Sciatic nerve (tissue), 2 donors: ENCODE measurements around the gene NAGPA. TPM values are rescaled to one million over a fixed set of nuclear protein-coding genes. Genes with fewer than 3 reads are reported as not detected.
"Not testable (repeated sequence)": the region's sequence is repeated elsewhere in the genome, so short reads cannot be mapped to it uniquely, and the experiment has no call there.

Experiments used
- ATAC-seq: fragments of 200-7000 bp; cut with Tn5 transposase; one replicate; pipeline ENCODE4 v1.9.1; 2020; ENCODE audit warnings: mild to moderate bottlenecking, moderate library complexity
- DNase-seq: peaks from one replicate; pipeline ENCODE4 v3.0.0-alpha.2; 2020; ENCODE audit warnings: low spot score
- intact Hi-C: fragments of 100-400 bp; cut with DNase I; formaldehyde crosslinking; loops from one replicate; pipeline ENCODE4 v1.14.2; 2022
- total RNA-seq: library from RNA; stranded (reverse); fragmentation: NEBNext Ultra II Directional; extraction: Animal tissue kit (Norgen Biotek cat#: 25700); gene quantifications from one replicate; pipeline ENCODE4 v1.2.1, GENCODE V29; 2021
- donor health status: DM: no; HTN: no; CAD: no.
- donor health status: DM: no; HTN: no; CAD: no.

Gene NAGPA, protein sequence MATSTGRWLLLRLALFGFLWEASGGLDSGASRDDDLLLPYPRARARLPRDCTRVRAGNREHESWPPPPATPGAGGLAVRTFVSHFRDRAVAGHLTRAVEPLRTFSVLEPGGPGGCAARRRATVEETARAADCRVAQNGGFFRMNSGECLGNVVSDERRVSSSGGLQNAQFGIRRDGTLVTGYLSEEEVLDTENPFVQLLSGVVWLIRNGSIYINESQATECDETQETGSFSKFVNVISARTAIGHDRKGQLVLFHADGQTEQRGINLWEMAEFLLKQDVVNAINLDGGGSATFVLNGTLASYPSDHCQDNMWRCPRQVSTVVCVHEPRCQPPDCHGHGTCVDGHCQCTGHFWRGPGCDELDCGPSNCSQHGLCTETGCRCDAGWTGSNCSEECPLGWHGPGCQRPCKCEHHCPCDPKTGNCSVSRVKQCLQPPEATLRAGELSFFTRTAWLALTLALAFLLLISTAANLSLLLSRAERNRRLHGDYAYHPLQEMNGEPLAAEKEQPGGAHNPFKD
- total RNA-seq = 11.5 TPM

DNA sequence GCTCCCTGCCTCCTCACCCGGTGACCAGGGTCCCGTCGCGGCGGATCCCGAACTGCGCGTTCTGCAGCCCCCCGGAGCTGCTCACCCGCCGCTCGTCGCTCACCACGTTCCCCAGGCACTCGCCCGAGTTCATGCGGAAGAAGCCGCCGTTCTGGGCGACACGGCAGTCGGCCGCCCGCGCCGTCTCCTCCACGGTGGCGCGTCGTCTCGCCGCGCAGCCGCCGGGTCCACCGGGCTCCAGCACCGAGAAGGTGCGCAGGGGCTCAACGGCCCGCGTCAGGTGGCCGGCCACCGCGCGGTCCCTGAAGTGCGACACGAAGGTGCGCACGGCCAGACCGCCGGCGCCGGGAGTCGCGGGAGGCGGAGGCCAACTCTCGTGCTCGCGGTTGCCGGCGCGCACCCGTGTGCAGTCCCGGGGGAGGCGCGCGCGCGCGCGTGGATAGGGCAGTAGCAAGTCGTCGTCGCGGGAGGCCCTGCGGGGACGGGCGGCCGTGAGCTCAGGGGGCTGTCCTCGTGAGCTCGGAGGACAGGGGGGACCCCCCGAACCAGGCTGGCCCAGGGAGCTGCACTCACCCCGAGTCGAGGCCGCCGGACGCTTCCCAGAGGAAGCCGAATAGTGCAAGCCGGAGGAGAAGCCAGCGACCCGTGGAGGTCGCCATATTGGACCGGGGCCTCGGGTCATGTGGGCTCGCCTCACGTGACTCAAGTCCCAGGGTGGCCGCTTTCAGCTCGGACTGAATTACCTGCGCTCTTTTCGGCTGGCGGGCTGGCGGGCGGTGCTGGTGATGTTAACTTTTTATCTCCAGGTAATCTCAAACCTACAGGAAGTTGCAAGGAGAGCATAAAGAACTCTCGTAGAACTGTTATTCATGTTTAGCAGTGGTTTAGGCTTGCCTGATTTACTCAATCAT is at the start of gene NAGPA:
Gene NAGPA (minus strand): TSS at position 680 of the 911 bp plus-strand sequence. CDS start 21 bp downstream, at position 659.
- intact Hi-C loops = no loop called here
- peak; percentile 96 for DNase-seq
- ATAC-seq = peak; percentile 98

- ATAC-seq, intact Hi-C loops, DNase-seq: not testable (repeated sequence)
Observed at GRCh38 chr16:5080996-5081395, 47.3 kb upstream of the NAGPA start.

DNA sequence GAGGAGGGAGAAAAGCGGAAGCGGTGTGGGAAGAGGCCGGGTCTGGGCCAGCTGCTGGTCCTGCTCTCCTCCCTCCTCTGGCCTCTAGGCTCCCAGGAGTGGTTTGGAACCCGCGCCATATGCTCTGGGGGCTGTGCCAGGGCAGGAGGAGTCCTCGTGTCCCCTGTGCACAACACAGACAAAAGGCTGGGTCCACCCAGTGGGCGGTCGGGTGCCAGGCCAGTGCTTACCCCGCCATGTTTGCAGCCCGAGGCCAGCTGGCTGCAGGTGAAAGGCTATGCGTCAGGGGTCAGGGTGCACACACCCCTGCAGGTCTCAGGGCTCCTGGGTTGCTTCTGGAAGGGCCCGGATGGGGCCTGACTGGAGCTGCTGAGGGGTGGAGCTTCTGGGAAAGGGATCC is 46.7 kb upstream of the NAGPA start:
- ATAC-seq, DNase-seq, intact Hi-C loops: not testable (repeated sequence)

- no peak for ATAC-seq
- intact Hi-C loops = no loop called here
- DNase-seq = no peak
Observed at GRCh38 chr16:5078626-5079025, 44.9 kb upstream of the NAGPA start.

GRCh38 chr16:5077304-5077703 is 43.6 kb upstream of the NAGPA start:
- DNase-seq = no peak
- intact Hi-C loops = no loop called here
- no peak for ATAC-seq

GRCh38 chr16:5075637-5076036 is 41.9 kb upstream of the NAGPA start:
- DNase-seq (no peak), ATAC-seq (no peak)
- intact Hi-C loops = no loop called here

GRCh38 chr16:5073771-5074170 is 40.0 kb upstream of the NAGPA start:
- ATAC-seq, DNase-seq, intact Hi-C loops: not testable (repeated sequence)

DNA sequence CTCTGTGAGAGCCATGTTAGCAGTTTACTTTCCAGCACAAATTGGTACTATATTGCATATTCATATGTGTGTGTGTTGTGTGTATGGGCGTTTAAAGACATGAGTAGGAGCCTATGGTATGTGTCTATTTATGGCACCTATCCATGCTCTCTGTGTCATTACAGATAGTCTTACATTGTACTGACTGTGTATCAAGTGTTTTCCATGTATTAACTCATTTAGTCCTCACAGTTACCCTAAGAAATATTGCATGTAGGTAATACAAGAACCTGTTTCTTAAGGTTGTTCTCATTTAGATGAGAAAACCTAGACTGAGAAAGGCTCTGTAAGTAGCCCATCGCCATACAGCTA is 39.5 kb upstream of the NAGPA start:
- intact Hi-C loops = no loop called here
- ATAC-seq = no peak
- no peak for DNase-seq

DNA sequence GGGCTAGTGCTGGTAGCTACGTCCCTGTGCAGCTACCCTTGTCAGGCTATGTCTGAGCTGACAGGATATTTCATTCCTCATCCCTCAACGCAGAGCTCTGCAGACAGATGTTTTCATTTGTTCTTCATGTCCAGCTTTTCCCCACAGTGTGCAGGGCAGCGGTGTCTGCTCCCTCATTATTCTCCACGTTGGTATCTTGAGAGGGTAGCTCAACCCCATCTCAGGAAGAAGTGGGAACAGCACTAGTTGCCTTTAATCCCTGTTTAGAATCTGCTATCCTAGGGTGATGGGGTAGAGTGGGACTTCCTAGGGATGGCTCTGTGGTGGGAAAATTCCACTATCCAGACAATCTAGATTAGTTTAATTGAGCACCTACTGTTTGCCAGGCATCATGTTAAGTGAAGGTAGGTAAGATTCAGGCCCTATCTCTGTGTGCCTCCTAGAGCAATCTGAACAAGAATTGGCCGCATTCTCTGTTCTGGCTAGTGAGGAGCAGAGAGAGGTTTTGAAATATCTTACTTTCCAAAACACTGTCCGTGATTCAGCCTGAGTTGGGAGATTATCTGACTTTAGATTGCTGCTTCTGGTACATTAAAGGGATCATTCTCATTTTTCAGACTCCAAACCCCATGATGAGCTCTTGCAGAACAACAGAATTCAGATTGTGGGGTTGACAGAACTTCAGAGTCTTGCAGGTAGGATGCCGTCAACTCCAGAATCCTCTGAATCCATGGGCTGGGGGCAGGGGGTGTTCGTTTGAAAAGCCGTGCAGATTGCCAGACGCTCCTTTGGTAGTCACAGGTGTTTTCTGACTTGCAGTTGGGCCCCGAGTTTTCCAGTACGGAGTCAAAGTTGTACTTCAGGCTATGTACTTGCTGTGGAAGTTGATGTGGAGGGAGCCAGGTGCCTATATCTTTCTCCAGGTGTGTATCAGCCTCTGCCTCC is 38.9 kb upstream of the NAGPA start:
- ATAC-seq = peak; percentile 43

DNA sequence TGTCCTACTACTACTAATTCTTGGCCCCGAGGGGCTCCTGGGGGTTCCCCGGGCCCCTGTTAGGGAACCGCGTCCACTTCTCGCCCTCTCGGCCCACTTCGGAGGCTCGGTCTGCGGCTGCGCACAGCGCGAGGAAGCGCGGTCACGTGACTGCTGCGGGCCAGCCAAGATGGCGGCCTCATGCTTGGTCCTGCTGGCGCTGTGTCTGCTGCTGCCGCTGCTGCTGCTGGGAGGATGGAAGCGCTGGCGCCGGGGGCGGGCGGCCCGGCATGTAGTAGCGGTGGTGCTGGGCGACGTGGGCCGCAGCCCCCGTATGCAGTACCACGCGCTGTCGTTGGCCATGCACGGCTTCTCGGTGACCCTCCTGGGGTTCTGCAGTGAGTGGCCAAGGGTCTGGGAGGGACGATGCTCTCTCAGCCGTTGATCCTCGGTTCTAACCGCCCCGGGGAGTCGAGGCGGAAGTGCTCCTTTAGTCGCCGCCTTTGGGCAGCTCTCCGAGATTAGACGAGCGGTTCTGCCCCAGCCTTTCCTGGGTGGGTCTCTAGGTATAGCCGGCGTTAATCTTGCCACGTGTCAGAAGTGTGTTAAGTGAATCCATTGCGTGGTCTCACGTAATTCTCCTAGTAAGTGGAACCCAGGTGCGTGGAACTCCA is 38.1 kb upstream of the NAGPA start, which contains the start of gene ALG1:
Gene ALG1 (plus strand): TSS at position 163 of the 653 bp plus-strand sequence. CDS start 7 bp downstream, at position 170.
- intact Hi-C loops = no loop called here
- ATAC-seq = peak; percentile 98

More for the DNA sequence above, 38.9 kb upstream of the NAGPA start:
- intact Hi-C loops = no loop called here
- DNase-seq = no peak

GRCh38 chr16:5071341-5071680 is 37.6 kb upstream of the NAGPA start:
- ATAC-seq (no peak), DNase-seq (peak; percentile 17)
- intact Hi-C loops = no loop called here

More for the DNA sequence above, 38.1 kb upstream of the NAGPA start, which contains the start of gene ALG1:
- peak; percentile 95 for DNase-seq

GRCh38 chr16:5070431-5071186 is 36.9 kb upstream of the NAGPA start:
- DNase-seq (peak; percentile 51), ATAC-seq (no peak)
- intact Hi-C loops = no loop called here

- no peak for ATAC-seq
- DNase-seq = peak; percentile 51
- intact Hi-C loops = no loop called here
Observed at GRCh38 chr16:5069854-5070253, 36.1 kb upstream of the NAGPA start.

DNA sequence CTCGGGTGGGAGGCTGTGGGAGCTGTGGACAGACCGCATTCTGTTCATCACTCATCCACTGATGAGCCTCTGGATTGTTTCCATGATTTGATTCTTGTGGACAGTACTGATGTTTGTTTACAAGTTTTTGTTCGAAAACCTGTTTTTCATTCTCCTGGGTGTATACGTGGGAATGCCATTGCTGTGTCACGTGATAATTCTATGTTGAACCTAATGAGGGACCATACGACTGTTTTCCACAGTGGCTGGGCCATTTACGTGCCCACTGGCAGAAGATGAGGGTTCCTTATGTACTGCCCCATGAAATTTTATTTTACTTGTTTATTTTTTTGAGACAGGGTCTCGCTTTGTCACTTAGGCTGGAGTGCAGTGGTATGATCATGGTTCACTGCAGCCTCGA is 35.3 kb upstream of the NAGPA start:
- intact Hi-C loops = no loop called here
- DNase-seq = peak; percentile 19
- ATAC-seq = no peak

- DNase-seq = no peak
- intact Hi-C loops = no loop called here
- ATAC-seq = no peak
Observed at GRCh38 chr16:5066511-5066910, 32.8 kb upstream of the NAGPA start.

GRCh38 chr16:5065813-5066212 is 32.1 kb upstream of the NAGPA start, which contains the start of gene C16orf89:
TSS of gene C16orf89 (minus strand) at chr16:5065956. CDS start at chr16:5065908, 48 bp downstream.
- ATAC-seq = peak; percentile 87
- intact Hi-C loops = no loop called here
- DNase-seq = peak; percentile 68

GRCh38 chr16:5065326-5065725 is 31.6 kb upstream of the NAGPA start:
- DNase-seq (peak; percentile 54), ATAC-seq (peak; percentile 70)
- intact Hi-C loops = no loop called here
